Measurements from ENCODE around the gene CDH23. TPM values are rescaled to one million over a fixed set of nuclear protein-coding genes. Genes with fewer than 3 reads are reported as not detected.

Gene CDH23
- total and polyA plus RNA-seq, 10 of the 15 experiments (the other 5 are each of a cell fraction or from before 2014, with no cell fraction given): 0.09 to 0.40 (median 0.15) TPM; not detected in 1

- no TSS peak for BruUV-seq (replicated peaks)
- Histone ChIP-seq H3K4me1 (ENCODE audit: control insufficient read depth, insufficient read depth, low read length) (no peaks in the 10 kb centered on the region), H4K20me1 (ENCODE audit: control insufficient read depth, insufficient read depth) (no peaks in the 10 kb centered on the region), H3K27me3 (replicated peaks in 1 of 2; ENCODE audit: control insufficient read depth in 2 of 2, insufficient read depth in 2 of 2, low read length in 1 of 2) (no peaks in the 10 kb centered on the region; a peak in 1 of 4 replicates), H3K79me2 (ENCODE audit: control insufficient read depth, insufficient read depth, low read length) (no peaks in the 10 kb centered on the region), H3K9me3 (replicated peaks; ENCODE audit: control insufficient read depth, insufficient read depth, low read length) (no peaks in the 10 kb centered on the region), H3K4me3 (no peak overlapping the region), H3K36me3 (ENCODE audit: control insufficient read depth in 2 of 2, insufficient read depth in 2 of 2, low read length in 1 of 2) (no peaks in the 10 kb centered on the region), H3K9ac (ENCODE audit: control insufficient read depth, insufficient read depth, low read length) (no peak overlapping the region), H3K4me2 (ENCODE audit: control insufficient read depth, insufficient read depth) (no peak overlapping the region), H3K27ac (ENCODE audit: control insufficient read depth, insufficient read depth) (no peak overlapping the region), H2AFZ (ENCODE audit: control insufficient read depth, low read depth, low read length) (no peak overlapping the region)
- DNase-seq (ENCODE audit: low read depth, low spot score): no peak
- intact Hi-C loops (cut with micrococcal nuclease; ENCODE audit: unreplicated experiment): no loop called here
- CTCF ChIA-PET: no interaction called here
- peak; percentile 37; the same call in 1 of the 3 replicates for ATAC-seq
- RAD21 ChIA-PET (ENCODE audit: unreplicated experiment): no interaction called here
- no peak for FAIRE-seq
- POLR2A ChIA-PET: no interaction called here
- TF ChIP-seq CTCF (IDR thresholded peaks at IDR 0.05 in 2 of 3, conservative IDR thresholded peaks at IDR 0.05 in 1 of 3; ENCODE audit: control insufficient read depth in 2 of 3, extremely low read depth in 1 of 3, insufficient read depth in 1 of 3, low read depth in 3 of 3, low read length in 3 of 3) (peak in 2 of 3 experiments; percentile 24 to 33; a peak in 1 of 6 replicates), HDGF (IDR thresholded peaks at IDR 0.05) (no peak)
- 84% methylated on average over 2 of the region's 2 CpGs for WGBS (ENCODE audit: insufficient coverage, insufficient replicate concordance, low lambda C conversion rate, missing lambda C conversion rate)
- in situ Hi-C loops (cut with MboI): no loop called here
- SMC1A ChIA-PET (ENCODE audit: uncharacterized antibody, unreplicated experiment): interaction anchor here (1.6 kb wide), 1 partner anchor 13 kb away, joined by 3 read pairs; no protein-coding TSS in a partner anchor
These were observed 33.2 kb downstream of the CDH23 start for GRCh38 chr10:71429929-71430328.

GRCh38 chr10:71431239-71432100 lies 34.8 kb downstream of the CDH23 start:
- BruUV-seq (replicated peaks): no TSS peak
- ChIA-PET CTCF (interaction anchor here (0.6 kb wide), 1 partner anchor 1880 kb away, joined by 3 read pairs; no protein-coding TSS in a partner anchor), RAD21 (ENCODE audit: unreplicated experiment) (no interaction called here), POLR2A (no interaction called here), SMC1A (ENCODE audit: uncharacterized antibody, unreplicated experiment) (no interaction called here)
- no peaks in the 10 kb centered on the region; the same call in 1 of the 2 replicates for H4K20me1 ChIP-seq (ENCODE audit: control insufficient read depth, insufficient read depth)
- H3K4me1 ChIP-seq (ENCODE audit: control insufficient read depth, insufficient read depth, low read length): no peaks in the 10 kb centered on the region
- DNase-seq (ENCODE audit: low read depth, low spot score): no peak
- in situ Hi-C loops (cut with MboI): no loop called here
- H3K79me2 ChIP-seq (ENCODE audit: control insufficient read depth, insufficient read depth, low read length): no peaks in the 10 kb centered on the region
- no peaks in the 10 kb centered on the region for H3K27me3 ChIP-seq (replicated peaks in 1 of 2; ENCODE audit: control insufficient read depth in 2 of 2, insufficient read depth in 2 of 2, low read length in 1 of 2)
- no peak overlapping the region for H3K4me2 ChIP-seq (ENCODE audit: control insufficient read depth, insufficient read depth)
- FAIRE-seq: no peak
- H3K9me3 ChIP-seq (replicated peaks; ENCODE audit: control insufficient read depth, insufficient read depth, low read length): no peaks in the 10 kb centered on the region
- H2AFZ ChIP-seq (ENCODE audit: control insufficient read depth, low read depth, low read length): no peak overlapping the region
- intact Hi-C loops (cut with micrococcal nuclease; ENCODE audit: unreplicated experiment): no loop called here
- WGBS (ENCODE audit: insufficient coverage, insufficient replicate concordance, low lambda C conversion rate, missing lambda C conversion rate): 19% methylated on average over 16 of the region's 16 CpGs
- H3K9ac ChIP-seq (ENCODE audit: control insufficient read depth, insufficient read depth, low read length): no peak overlapping the region
- H3K27ac ChIP-seq (ENCODE audit: control insufficient read depth, insufficient read depth): no peak overlapping the region
- no peak for ATAC-seq
- no peak overlapping the region for H3K4me3 ChIP-seq
- H3K36me3 ChIP-seq (ENCODE audit: control insufficient read depth in 2 of 2, insufficient read depth in 2 of 2, low read length in 1 of 2): no peaks in the 10 kb centered on the region
- TF ChIP-seq BHLHE40 (IDR thresholded peaks at IDR 0.05; ENCODE audit: borderline replicate concordance in 1 of 2, low read depth in 2 of 2, low read length in 1 of 2) (no peak), NKRF (conservative IDR thresholded peaks at IDR 0.05) (no peak), POU2F2 (IDR thresholded peaks at IDR 0.05; ENCODE audit: borderline replicate concordance, low read depth, low read length) (no peak), SP1 (IDR thresholded peaks at IDR 0.05; ENCODE audit: low read depth, low read length) (no peak), ZBTB33 (IDR thresholded peaks at IDR 0.05) (no peak), CHD4 (IDR thresholded peaks at IDR 0.05) (no peak), GATAD2B (conservative IDR thresholded peaks at IDR 0.05; ENCODE audit: low read depth) (no peak), NFIC (IDR thresholded peaks at IDR 0.05; ENCODE audit: low read depth, low read length) (no peak)

Measured in GM12878 (cell line).